Activated B cell treated with CpG ODN at 0.5 μM for 24 hours (primary cell): ENCODE results near the gene NAV3. TPM values are rescaled to one million over a fixed set of nuclear protein-coding genes. Genes with fewer than 3 reads are reported as not detected.

ENCODE experiments used
- ATAC-seq: fragments of 200-7000 bp; cut with Tn5 transposase; one replicate; pipeline ENCODE4 v1.10.0; 2021; ENCODE audit warnings: low read depth, mild to moderate bottlenecking, moderate library complexity
- CTCF ChIA-PET: fragments of 350-600 bp; sonication (Branson Sonifier 250); formaldehyde crosslinking; loops from one replicate; lab custom pipeline; 2021; ENCODE audit warnings: antibody characterized with exemption; lab: Charles Lee
- POLR2A ChIA-PET: fragments of 350-600 bp; sonication (Branson Sonifier 250); formaldehyde crosslinking; loops from one replicate; lab custom pipeline; 2021; ENCODE audit warnings: antibody characterized with exemption; lab: Charles Lee
- DNase-seq: peaks from one replicate; pipeline ENCODE4 v3.0.0; 2022
- H3K27ac Mint-ChIP-seq: one replicate; pipeline ENCODE4 v1.8.0; 2020; ENCODE audit warnings: mixed read lengths
- H3K27me3 Mint-ChIP-seq: one replicate; pipeline ENCODE4 v1.8.0; 2021; ENCODE audit warnings: mixed read lengths
- H3K36me3 Mint-ChIP-seq: one replicate; pipeline ENCODE4 v1.8.0; 2021; ENCODE audit warnings: low read depth, mixed read lengths
- H3K4me1 Mint-ChIP-seq: one replicate; pipeline ENCODE4 v1.8.0; 2021; ENCODE audit warnings: mixed read lengths
- H3K4me3 Mint-ChIP-seq: one replicate; pipeline ENCODE4 v1.8.0; 2020; ENCODE audit warnings: mild to moderate bottlenecking, mixed read lengths
- H3K9me3 Mint-ChIP-seq: one replicate; pipeline ENCODE4 v1.8.0; 2020; ENCODE audit warnings: mixed read lengths
- intact Hi-C: fragments of 100-400 bp; cut with micrococcal nuclease; formaldehyde crosslinking; loops from one replicate; pipeline ENCODE4 v1.15.1; 2024
- total RNA-seq: library from RNA; stranded (reverse); gene quantifications from 2 replicates; pipeline ENCODE4 v1.2.3, GENCODE V29; 2022
- TF ChIP-seq, protein P1 (sequence below): fragments of 200-600 bp; IDR thresholded peaks from one replicate; pipeline ENCODE4 v1.8.0; 2022; ENCODE audit warnings: antibody characterized with exemption, mild to moderate bottlenecking

The NAV3 gene
- total RNA-seq, 1 donor from 2014 or later, result not detected

DNA sequence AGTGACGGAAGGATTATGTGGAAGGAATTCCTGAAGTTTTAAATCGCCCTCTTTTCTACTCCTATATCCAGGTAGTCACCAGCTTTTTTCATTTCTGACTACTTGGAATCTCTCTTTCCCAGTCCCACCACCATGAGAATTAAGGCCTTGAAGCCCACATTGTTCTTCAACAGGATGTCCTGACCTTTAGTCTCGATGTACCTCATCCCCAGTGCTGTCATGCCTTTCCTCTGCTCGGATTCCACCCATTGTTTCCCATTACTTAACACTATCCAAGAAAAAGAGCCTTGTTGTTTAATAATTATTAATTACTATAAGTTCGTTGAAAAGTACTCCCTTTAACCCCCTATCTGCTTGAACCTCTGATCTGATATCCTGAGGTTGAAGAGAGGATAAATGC is 44.0 kb upstream of the NAV3 start:
- Mint-ChIP-seq H3K9me3 (no peaks in the 10 kb centered on the region), H3K4me1 (no peaks in the 10 kb centered on the region), H3K27ac (no peak overlapping the region), H3K4me3 (no peak overlapping the region), H3K36me3 (no peaks in the 10 kb centered on the region), H3K27me3 (no peaks in the 10 kb centered on the region)
- TF ChIP-seq, protein P1, sequence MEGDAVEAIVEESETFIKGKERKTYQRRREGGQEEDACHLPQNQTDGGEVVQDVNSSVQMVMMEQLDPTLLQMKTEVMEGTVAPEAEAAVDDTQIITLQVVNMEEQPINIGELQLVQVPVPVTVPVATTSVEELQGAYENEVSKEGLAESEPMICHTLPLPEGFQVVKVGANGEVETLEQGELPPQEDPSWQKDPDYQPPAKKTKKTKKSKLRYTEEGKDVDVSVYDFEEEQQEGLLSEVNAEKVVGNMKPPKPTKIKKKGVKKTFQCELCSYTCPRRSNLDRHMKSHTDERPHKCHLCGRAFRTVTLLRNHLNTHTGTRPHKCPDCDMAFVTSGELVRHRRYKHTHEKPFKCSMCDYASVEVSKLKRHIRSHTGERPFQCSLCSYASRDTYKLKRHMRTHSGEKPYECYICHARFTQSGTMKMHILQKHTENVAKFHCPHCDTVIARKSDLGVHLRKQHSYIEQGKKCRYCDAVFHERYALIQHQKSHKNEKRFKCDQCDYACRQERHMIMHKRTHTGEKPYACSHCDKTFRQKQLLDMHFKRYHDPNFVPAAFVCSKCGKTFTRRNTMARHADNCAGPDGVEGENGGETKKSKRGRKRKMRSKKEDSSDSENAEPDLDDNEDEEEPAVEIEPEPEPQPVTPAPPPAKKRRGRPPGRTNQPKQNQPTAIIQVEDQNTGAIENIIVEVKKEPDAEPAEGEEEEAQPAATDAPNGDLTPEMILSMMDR, result no peak
- intact Hi-C loops, result no loop called here
- no peak for DNase-seq
- no peak for ATAC-seq
- POLR2A ChIA-PET, result no interaction called here
- CTCF ChIA-PET, result no interaction called here

DNA sequence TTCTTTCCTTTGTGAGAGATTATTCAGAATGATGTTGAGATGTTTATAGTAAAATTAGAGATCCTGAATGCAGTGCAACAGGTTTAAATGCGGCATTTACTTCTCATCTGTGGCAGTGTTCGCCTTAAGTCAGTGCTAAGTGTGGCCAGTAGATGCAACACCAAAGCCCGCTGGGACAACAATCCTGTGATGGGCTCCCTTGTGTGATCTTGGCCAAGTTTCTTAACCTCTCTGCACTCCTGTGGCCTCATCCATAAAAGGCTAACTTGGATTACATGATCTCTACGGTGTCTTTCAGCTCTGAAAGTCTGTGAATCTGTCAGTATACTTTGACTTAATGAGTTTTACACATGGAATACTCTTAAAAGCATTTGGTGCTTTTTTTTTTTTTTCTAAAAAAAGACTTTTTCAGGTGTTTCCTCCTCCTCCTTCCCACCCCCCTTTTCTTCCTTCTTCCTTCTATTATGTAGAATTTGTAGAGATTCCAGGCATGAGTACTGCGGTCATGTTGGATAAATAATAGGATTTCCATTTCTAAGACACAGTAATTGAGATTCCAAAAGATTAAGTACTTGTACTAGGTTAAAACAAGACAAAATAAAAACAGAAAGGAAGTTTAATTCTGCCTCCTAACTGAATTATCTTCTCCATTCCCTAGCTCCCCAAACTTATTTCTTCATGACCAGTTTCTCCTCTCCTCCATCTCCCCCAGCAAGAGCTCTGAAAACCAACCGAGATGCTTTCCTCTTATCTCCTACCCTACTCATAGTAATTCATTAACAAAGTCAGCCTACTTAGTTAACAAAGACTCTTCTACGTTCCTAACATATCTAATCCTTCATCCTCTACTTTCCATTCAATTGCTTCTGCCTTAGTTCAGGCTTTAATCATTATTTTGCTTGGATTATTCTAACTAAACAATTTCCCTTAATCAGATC is 42.2 kb upstream of the NAV3 start:
- no peak for ATAC-seq
- H3K27ac Mint-ChIP-seq, result no peak overlapping the region
- H3K27me3 Mint-ChIP-seq, result no peaks in the 10 kb centered on the region
- H3K4me1 Mint-ChIP-seq, result no peaks in the 10 kb centered on the region
- intact Hi-C loops, result no loop called here
- CTCF ChIA-PET, result no interaction called here
- no peaks in the 10 kb centered on the region for H3K36me3 Mint-ChIP-seq
- no peak for DNase-seq
- TF ChIP-seq, protein P1, result no peak
- H3K4me3 Mint-ChIP-seq, result no peak overlapping the region
- POLR2A ChIA-PET, result no interaction called here
- peaks cover 2% of the 10 kb centered on the region for H3K9me3 Mint-ChIP-seq

- ChIA-PET CTCF (no interaction called here), POLR2A (no interaction called here)
- Mint-ChIP-seq H3K9me3 (peaks cover 2% of the 10 kb centered on the region), H3K4me3 (no peak overlapping the region), H3K36me3 (no peaks in the 10 kb centered on the region), H3K27me3 (no peaks in the 10 kb centered on the region), H3K4me1 (no peaks in the 10 kb centered on the region), H3K27ac (no peak overlapping the region)
- DNase-seq (no peak), ATAC-seq (no peak)
- intact Hi-C loops, result no loop called here
- TF ChIP-seq, protein P1, result no peak
Observed at GRCh38 chr12:77795699-77796098, 35.0 kb upstream of the NAV3 start.

- no peak for ATAC-seq
- no peaks in the 10 kb centered on the region for H3K36me3 Mint-ChIP-seq
- H3K27me3 Mint-ChIP-seq, result no peaks in the 10 kb centered on the region
- H3K4me1 Mint-ChIP-seq, result no peaks in the 10 kb centered on the region
- ChIA-PET CTCF (no interaction called here), POLR2A (no interaction called here)
- intact Hi-C loops, result no loop called here
- H3K27ac Mint-ChIP-seq, result no peak overlapping the region
- no peak overlapping the region for H3K4me3 Mint-ChIP-seq
- TF ChIP-seq, protein P1, result no peak
- DNase-seq, result no peak
- peaks cover 2% of the 10 kb centered on the region for H3K9me3 Mint-ChIP-seq
Observed at GRCh38 chr12:77796775-77797174, 33.9 kb upstream of the NAV3 start.

- Mint-ChIP-seq H3K27ac (no peak overlapping the region), H3K27me3 (no peaks in the 10 kb centered on the region), H3K36me3 (no peaks in the 10 kb centered on the region), H3K4me1 (no peaks in the 10 kb centered on the region), H3K9me3 (peaks cover 12% of the 10 kb centered on the region), H3K4me3 (no peak overlapping the region)
- no peak for DNase-seq
- intact Hi-C loops, result no loop called here
- ATAC-seq, result no peak
- CTCF ChIA-PET, result no interaction called here
- TF ChIP-seq, protein P1, result no peak
- POLR2A ChIA-PET, result no interaction called here
Observed at GRCh38 chr12:77800501-77800900, 30.2 kb upstream of the NAV3 start.
